ENCODE data around the gene AURKAIP1. TPM values are rescaled to one million over a fixed set of nuclear protein-coding genes. Genes with fewer than 3 reads are reported as not detected.

AURKAIP1 gene
- total RNA-seq, 1 experiment from 2014 or later, result 823 TPM

GRCh38 chr1:1407636-1408318 lies 32.8 kb upstream of the AURKAIP1 start:
- ChIA-PET POLR2A (ENCODE audit: unreplicated experiment) (interaction anchor here (0.6 kb wide), 2 partner anchors 25 to 348 kb away, joined by 3 to 4 read pairs; no protein-coding TSS in a partner anchor), CTCF (interaction anchor here (0.8 kb wide), 1 partner anchor 97 kb away, joined by 5 read pairs; no protein-coding TSS in a partner anchor)
- intact Hi-C loops (cut with micrococcal nuclease), result loop anchor here (1.0 kb wide), 1 partner anchor 64 kb away; the partner anchor contains the start of gene ATAD3B
- Histone ChIP-seq H3F3A (ENCODE audit: low read length, unreplicated experiment) (peaks cover 4% of the 10 kb centered on the region), H3K4me3 (ENCODE audit: low read length) (peak overlapping the region; percentile 84), H3K27me3 (ENCODE audit: low read length) (no peaks in the 10 kb centered on the region), H2AFZ (ENCODE audit: low read length) (peak overlapping the region; percentile 68; the same call in 1 of the 2 replicates), H3K9ac (ENCODE audit: low read length) (peak overlapping the region; percentile 93), H3K27ac (ENCODE audit: low read length) (peak overlapping the region; percentile 61), H4K20me1 (ENCODE audit: low read length) (0 out of 2 replicates have a peak, but pooled peaks cover 4% of the 10 kb centered on the region), H3K4me2 (ENCODE audit: low read length) (peak overlapping the region; percentile 99), H3K4me1 (ENCODE audit: insufficient read depth, low read length) (peaks cover 19% of the 10 kb centered on the region), H3K9me2 (replicated peaks; ENCODE audit: low read length) (no peaks in the 10 kb centered on the region), H3K9me3 (ENCODE audit: low read length) (no peaks in the 10 kb centered on the region), H3K36me3 (ENCODE audit: low read depth, low read length) (peaks cover 28% of the 10 kb centered on the region), H3K79me2 (ENCODE audit: low read length) (peaks cover 60% of the 10 kb centered on the region)
- TF ChIP-seq EZH2 (IDR thresholded peaks at IDR 0.05; ENCODE audit: low read length, unreplicated experiment) (no peak), CTCF (conservative IDR thresholded peaks at IDR 0.05; ENCODE audit: low read depth, low read length) (peak; percentile 25; the same call in 1 of the 2 replicates)
- no TSS peak for BruUV-seq (replicated peaks)
- DNase-seq (peak; percentile 38), ATAC-seq (peak; percentile 16)

GRCh38 chr1:1406821-1407635 lies 32.0 kb upstream of the AURKAIP1 start, which contains the start of gene MRPL20:
TSS of gene MRPL20 (minus strand) at chr1:1407293. CDS start at chr1:1407217, 76 bp downstream.
- ChIA-PET POLR2A (ENCODE audit: unreplicated experiment) (no interaction called here), CTCF (interaction anchor here (0.8 kb wide), 1 partner anchor 98 kb away, joined by 5 read pairs; no protein-coding TSS in a partner anchor)
- peak within 1 kb of the TSS; percentile 93 for H3K9ac ChIP-seq (ENCODE audit: low read length)
- H3K27me3 ChIP-seq (ENCODE audit: low read length), result no peaks in the 10 kb centered on the region
- peaks cover 28% of the 10 kb centered on the region for H3K36me3 ChIP-seq (ENCODE audit: low read depth, low read length)
- no peaks in the 10 kb centered on the region for H3K9me3 ChIP-seq (ENCODE audit: low read length)
- peak within 1 kb of the TSS; percentile 61 for H3K27ac ChIP-seq (ENCODE audit: low read length)
- peaks cover 60% of the 10 kb centered on the region for H3K79me2 ChIP-seq (ENCODE audit: low read length)
- BruUV-seq (replicated peaks), result no TSS peak
- 0 out of 2 replicates have a peak, but pooled peaks cover 4% of the 10 kb centered on the region for H4K20me1 ChIP-seq (ENCODE audit: low read length)
- H3K9me2 ChIP-seq (replicated peaks; ENCODE audit: low read length), result no peaks in the 10 kb centered on the region
- ATAC-seq, result peak; percentile 90
- intact Hi-C loops (cut with micrococcal nuclease), result loop anchor here (1.0 kb wide), 1 partner anchor 64 kb away; the partner anchor contains the start of gene ATAD3B
- peaks cover 4% of the 10 kb centered on the region for H3F3A ChIP-seq (ENCODE audit: low read length, unreplicated experiment)
- H2AFZ ChIP-seq (ENCODE audit: low read length), result peak within 1 kb of the TSS; percentile 68
- DNase-seq, result peak; percentile 96
- H3K4me2 ChIP-seq (ENCODE audit: low read length), result peak within 1 kb of the TSS; percentile 99
- peak within 1 kb of the TSS; percentile 84 for H3K4me3 ChIP-seq (ENCODE audit: low read length)
- TF ChIP-seq EZH2phosphoT487 (IDR thresholded peaks at IDR 0.05; ENCODE audit: borderline replicate concordance, low read length) (no peak), CTCF (conservative IDR thresholded peaks at IDR 0.05; ENCODE audit: low read depth, low read length) (no peak), EZH2 (IDR thresholded peaks at IDR 0.05; ENCODE audit: low read length, unreplicated experiment) (no peak)
- peaks cover 23% of the 10 kb centered on the region for H3K4me1 ChIP-seq (ENCODE audit: insufficient read depth, low read length)
